Muscle layer of duodenum (tissue), 2 donors: ENCODE results near the gene IARS2.

Experiments
- H3K27ac ChIP-seq: one replicate; pipeline ENCODE4 v1.7.0; 2013; ENCODE audit warnings: mild to moderate bottlenecking, low read length
- H3K27me3 ChIP-seq: one replicate; pipeline ENCODE4 v1.7.0; 2013; ENCODE audit warnings: low read depth, mild to moderate bottlenecking, control low read depth, low read length
- H3K36me3 ChIP-seq, 2 donors: one replicate each; pipeline ENCODE4 v1.7.0; 2013; ENCODE audit warnings: low read length in 2 of 2, control low read depth in 1 of 2, mild to moderate bottlenecking in 1 of 2; ENCODE audit not compliant: insufficient read depth in 2 of 2, control insufficient read depth in 1 of 2
- H3K4me1 ChIP-seq, 2 donors: one replicate each; pipeline ENCODE4 v1.7.0; 2013; ENCODE audit warnings: low read length in 2 of 2, mild to moderate bottlenecking in 2 of 2, control low read depth in 1 of 2, moderate library complexity in 1 of 2; ENCODE audit not compliant: insufficient read depth in 2 of 2, control insufficient read depth in 1 of 2
- H3K4me3 ChIP-seq, 2 donors: one replicate each; pipeline ENCODE4 v1.7.0; 2013; ENCODE audit warnings: low read length in 2 of 2, low read depth in 1 of 2, mild to moderate bottlenecking in 1 of 2
- H3K9me3 ChIP-seq, 2 donors: one replicate each; pipeline ENCODE4 v1.7.0; 2013; ENCODE audit warnings: low read length in 2 of 2, control low read depth in 1 of 2, mild to moderate bottlenecking in 1 of 2; ENCODE audit not compliant: control insufficient read depth in 1 of 2
- donor health status: healthy.

Gene IARS2

GRCh38 chr1:220176540-220176939 is 82.6 kb downstream of the IARS2 start:
- Histone ChIP-seq H3K27ac (no peak overlapping the region), H3K4me3 (no peak overlapping the region), H3K4me1 (no peaks in the 10 kb centered on the region), H3K9me3 (no peaks in the 10 kb centered on the region), H3K36me3 (peaks cover 17 to 45% of the 10 kb centered on the region in 2 donors), H3K27me3 (no peaks in the 10 kb centered on the region)

- Histone ChIP-seq H3K27me3 (no peaks in the 10 kb centered on the region), H3K4me3 (no peak overlapping the region), H3K4me1 (no peaks in the 10 kb centered on the region), H3K9me3 (no peaks in the 10 kb centered on the region), H3K36me3 (peaks cover 25% of the 10 kb centered on the region in 2 donors), H3K27ac (no peak overlapping the region)
Observed at GRCh38 chr1:220182111-220182510, 88.2 kb downstream of the IARS2 start.

- Histone ChIP-seq H3K36me3 (peaks cover 25 to 28% of the 10 kb centered on the region in 2 donors), H3K9me3 (no peaks in the 10 kb centered on the region), H3K27ac (no peak overlapping the region), H3K27me3 (no peaks in the 10 kb centered on the region), H3K4me3 (no peak overlapping the region), H3K4me1 (no peaks in the 10 kb centered on the region)
Observed at GRCh38 chr1:220182656-220183055, 88.7 kb downstream of the IARS2 start.

GRCh38 chr1:220184506-220184905 is 90.6 kb downstream of the IARS2 start:
- Histone ChIP-seq H3K4me3 (no peak overlapping the region), H3K27ac (no peak overlapping the region), H3K9me3 (no peaks in the 10 kb centered on the region), H3K36me3 (peaks cover 33 to 36% of the 10 kb centered on the region in 2 donors), H3K27me3 (no peaks in the 10 kb centered on the region), H3K4me1 (no peaks in the 10 kb centered on the region)

- H3K4me3 ChIP-seq: no peak overlapping the region
- H3K4me1 ChIP-seq: no peaks in the 10 kb centered on the region
- H3K36me3 ChIP-seq: peaks cover 35 to 36% of the 10 kb centered on the region in 2 donors
- no peaks in the 10 kb centered on the region for H3K27me3 ChIP-seq
- H3K27ac ChIP-seq: no peak overlapping the region
- no peaks in the 10 kb centered on the region for H3K9me3 ChIP-seq
Observed at GRCh38 chr1:220186752-220187151, 92.8 kb downstream of the IARS2 start.

GRCh38 chr1:220188538-220188937 is 94.6 kb downstream of the IARS2 start:
- Histone ChIP-seq H3K36me3 (peaks cover 42 to 47% of the 10 kb centered on the region in 2 donors), H3K9me3 (no peaks in the 10 kb centered on the region), H3K4me3 (no peak overlapping the region), H3K27ac (no peak overlapping the region), H3K4me1 (no peaks in the 10 kb centered on the region), H3K27me3 (no peaks in the 10 kb centered on the region)

- Histone ChIP-seq H3K4me3 (no peak overlapping the region), H3K27me3 (no peaks in the 10 kb centered on the region), H3K27ac (no peak overlapping the region), H3K9me3 (no peaks in the 10 kb centered on the region), H3K4me1 (no peaks in the 10 kb centered on the region), H3K36me3 (peaks cover 42 to 49% of the 10 kb centered on the region in 2 donors)
Observed at GRCh38 chr1:220189750-220190347, 95.9 kb downstream of the IARS2 start.

- Histone ChIP-seq H3K9me3 (no peaks in the 10 kb centered on the region), H3K4me1 (no peaks in the 10 kb centered on the region), H3K36me3 (peaks cover 30 to 44% of the 10 kb centered on the region in 2 donors), H3K27me3 (no peaks in the 10 kb centered on the region), H3K27ac (no peak overlapping the region), H3K4me3 (no peak overlapping the region)
Observed at GRCh38 chr1:220195701-220196100, 101.8 kb downstream of the IARS2 start.
